ENCODE measurements around the gene FBXO8. TPM values are rescaled to one million over a fixed set of nuclear protein-coding genes. Genes with fewer than 3 reads are reported as not detected.
"Not testable (repeated sequence)": the region's sequence is repeated elsewhere in the genome, so short reads cannot be mapped to it uniquely, and the experiment has no call there.

FBXO8 gene, protein sequence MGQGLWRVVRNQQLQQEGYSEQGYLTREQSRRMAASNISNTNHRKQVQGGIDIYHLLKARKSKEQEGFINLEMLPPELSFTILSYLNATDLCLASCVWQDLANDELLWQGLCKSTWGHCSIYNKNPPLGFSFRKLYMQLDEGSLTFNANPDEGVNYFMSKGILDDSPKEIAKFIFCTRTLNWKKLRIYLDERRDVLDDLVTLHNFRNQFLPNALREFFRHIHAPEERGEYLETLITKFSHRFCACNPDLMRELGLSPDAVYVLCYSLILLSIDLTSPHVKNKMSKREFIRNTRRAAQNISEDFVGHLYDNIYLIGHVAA
- total RNA-seq: 28.3 TPM

- DNase-seq (ENCODE audit: low spot score): peak; percentile 61
Measured at GRCh38 chr4:174283507-174284471, at the start of gene FBXO8, which contains the start of gene CEP44. TSS of gene FBXO8 (minus strand) at chr4:174283667. CDS start at chr4:174263092, 20,575 bp downstream. TSS of gene CEP44 (plus strand) at chr4:174283911. CDS start at chr4:174299122, 15,211 bp downstream.

DNA sequence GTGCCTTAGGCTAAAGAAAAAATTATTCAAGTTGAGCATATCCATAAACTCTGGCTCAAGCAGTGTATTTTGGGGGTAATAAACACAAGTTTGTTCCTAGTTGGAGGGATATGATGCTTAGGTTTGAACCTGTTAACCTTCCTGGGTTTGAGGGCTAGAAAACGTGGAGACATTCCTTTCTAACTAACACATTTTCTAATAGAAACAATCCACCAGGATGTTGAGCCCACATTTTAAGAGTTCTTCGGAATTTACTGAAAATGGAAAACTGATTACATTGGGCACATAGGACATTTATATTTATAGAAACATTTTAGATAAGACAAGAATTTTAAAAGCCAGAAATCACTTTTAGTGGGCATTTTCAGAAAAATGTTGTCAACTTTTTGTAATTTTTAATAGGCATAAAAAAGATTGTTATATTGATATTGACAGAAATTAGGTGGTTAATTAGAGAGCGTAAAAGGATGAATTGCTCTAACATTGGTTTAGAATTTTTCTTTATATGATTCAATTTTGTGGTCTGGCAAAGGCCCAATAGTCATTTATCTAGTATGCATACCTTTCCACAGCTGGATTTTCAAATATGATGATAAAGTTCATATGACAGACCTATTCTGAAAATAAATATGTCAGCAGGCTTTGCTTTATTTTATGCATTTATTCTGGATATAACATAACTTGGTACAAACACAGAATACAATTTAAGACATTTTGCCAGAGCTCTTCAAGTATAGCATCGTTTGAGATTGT, 49.5 kb upstream of the FBXO8 start:
- DNase-seq (ENCODE audit: low spot score): no peak

DNA sequence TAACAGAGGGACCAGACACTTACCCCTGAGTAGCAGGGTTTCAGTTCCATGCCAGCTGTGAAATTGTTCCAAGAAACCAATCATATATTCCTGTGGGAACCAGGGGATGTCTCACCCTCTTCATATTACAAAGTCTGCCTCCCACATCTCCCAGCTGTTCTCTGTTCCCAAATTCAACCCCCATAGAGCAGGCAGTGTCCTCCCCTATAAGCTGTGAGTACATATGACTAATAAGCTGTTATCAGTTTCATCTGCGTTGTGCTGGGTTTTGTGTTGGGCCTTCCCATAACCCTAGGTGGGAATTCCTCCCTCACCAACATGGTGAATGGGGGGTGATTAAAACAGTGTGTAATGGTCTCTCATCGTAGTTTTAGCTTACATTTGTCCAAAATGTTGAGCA, 41.3 kb upstream of the FBXO8 start:
- DNase-seq (ENCODE audit: low spot score): no peak

GRCh38 chr4:174324236-174324635, 40.8 kb upstream of the FBXO8 start:
- no peak for DNase-seq (ENCODE audit: low spot score)

DNA sequence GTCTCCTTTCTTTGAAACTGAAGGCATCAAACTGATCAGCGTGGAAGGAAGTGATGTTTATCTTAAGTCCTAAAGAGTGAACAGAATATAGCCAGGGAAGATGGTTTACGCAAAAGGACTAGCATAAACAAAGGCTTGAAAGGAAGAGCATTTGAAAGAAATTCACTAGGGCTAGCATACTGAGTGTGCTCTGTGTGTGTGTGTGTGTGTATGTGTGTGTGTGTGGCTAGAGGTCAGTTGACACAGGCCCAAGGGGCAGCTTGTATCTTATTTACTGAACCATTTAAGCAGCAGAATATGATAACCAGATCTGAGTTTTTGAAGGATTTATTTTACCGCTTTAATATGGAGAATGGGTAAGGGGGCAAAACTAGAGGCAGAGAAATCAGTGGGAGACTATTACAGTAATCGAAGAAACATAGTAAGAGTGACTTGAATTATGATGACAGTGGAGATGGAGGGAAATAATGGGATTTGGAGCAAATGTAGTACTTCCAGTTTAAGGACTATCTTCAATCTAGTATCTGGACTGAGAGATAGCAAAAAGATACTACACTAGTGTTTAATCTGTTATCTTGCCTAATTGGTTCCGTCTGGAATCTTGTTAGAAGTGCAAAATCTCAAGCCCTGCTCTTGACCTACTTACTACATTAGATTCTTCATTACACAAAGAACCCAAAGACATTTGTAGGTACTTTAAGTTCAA, 37.2 kb upstream of the FBXO8 start:
- no peak for DNase-seq (ENCODE audit: low spot score)

- DNase-seq (ENCODE audit: low spot score): no peak
Measured at GRCh38 chr4:174318829-174319764, 35.6 kb upstream of the FBXO8 start.

GRCh38 chr4:174317531-174317930, 34.1 kb upstream of the FBXO8 start:
- DNase-seq (ENCODE audit: low spot score): no peak

DNA sequence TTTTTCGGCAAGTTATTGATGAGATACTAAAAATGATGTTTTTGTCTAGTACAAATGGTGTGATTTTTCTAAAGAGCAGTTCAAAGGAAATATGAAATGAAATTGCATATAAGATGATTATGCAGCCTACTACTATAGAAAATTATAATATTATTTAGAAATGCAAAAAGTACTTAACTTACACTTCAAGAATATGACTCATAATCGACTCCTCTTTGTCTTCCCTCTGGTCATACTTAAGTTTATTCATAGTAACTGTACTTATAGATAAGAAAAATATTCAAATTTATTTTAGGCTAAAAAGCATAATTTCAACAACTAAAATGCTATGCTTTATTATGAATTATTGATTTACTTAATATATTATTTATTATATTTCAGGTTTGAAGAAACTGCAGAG, 33.5 kb upstream of the FBXO8 start:
- DNase-seq (ENCODE audit: low spot score): no peak

DNA sequence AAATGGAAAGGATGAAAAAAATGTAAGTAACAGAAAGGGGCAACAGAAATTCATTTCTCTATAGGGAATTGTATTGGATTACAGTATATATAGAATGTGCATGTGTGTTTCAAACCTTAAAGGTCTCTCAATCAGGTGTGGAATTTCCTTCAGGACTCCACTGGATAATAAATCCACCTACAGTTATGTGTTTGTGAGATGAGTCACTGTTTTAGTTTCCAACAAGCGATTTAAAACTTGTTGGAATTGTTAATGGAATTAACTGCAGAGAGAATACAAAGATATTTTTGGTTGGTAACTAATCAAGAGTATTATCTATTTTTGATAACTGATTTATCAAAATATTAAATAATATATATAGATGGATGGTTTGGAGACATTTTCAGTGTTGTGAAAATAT, 33.1 kb upstream of the FBXO8 start:
- DNase-seq (ENCODE audit: low spot score): no peak

DNA sequence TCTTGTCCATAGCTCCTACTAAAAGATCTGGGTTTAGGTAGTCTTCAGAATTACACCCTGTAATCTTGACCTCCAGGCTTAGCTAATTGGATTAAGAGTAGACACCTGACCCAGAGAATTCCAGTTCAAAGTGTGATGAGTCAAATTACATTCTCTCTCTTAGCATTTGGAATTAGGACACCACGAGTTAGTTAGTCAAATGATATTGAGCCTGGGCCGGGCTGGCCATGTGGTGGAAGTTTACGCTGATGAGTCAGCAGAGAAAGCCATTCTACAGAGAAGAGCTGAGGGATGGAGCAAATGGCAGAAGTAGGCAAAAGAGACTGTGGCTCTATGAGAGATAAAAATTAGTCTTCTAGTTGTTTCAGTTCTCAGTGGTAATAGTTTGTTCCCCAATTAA, 31.3 kb upstream of the FBXO8 start:
- no peak for DNase-seq (ENCODE audit: low spot score)

GRCh38 chr4:174314274-174314673, 30.8 kb upstream of the FBXO8 start:
- DNase-seq (ENCODE audit: low spot score): no peak

- no peak for DNase-seq (ENCODE audit: low spot score)
Measured at GRCh38 chr4:174312993-174313392, 29.5 kb upstream of the FBXO8 start.

- no peak for DNase-seq (ENCODE audit: low spot score)
Measured at GRCh38 chr4:174307694-174308093, 24.2 kb upstream of the FBXO8 start.

DNA sequence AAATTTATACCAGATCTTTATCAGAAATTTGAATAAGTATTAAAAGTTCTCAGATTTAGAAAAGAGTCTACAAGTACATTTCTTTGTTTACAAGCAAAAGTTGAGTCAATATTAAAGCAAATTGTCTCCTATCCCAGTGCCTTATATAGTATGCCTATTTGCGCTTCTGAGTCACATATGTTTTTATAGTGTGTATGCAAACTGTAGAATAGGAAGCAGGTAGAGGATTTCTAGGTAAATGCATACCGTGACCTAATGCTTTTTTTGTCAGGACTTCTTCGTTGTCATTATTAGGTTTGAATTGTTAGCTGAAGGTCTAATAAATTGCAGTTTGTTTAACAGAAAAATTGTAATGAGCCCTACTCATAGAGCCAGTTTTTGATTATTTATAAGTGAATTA, 22.5 kb upstream of the FBXO8 start:
- DNase-seq (ENCODE audit: low spot score): no peak

DNA sequence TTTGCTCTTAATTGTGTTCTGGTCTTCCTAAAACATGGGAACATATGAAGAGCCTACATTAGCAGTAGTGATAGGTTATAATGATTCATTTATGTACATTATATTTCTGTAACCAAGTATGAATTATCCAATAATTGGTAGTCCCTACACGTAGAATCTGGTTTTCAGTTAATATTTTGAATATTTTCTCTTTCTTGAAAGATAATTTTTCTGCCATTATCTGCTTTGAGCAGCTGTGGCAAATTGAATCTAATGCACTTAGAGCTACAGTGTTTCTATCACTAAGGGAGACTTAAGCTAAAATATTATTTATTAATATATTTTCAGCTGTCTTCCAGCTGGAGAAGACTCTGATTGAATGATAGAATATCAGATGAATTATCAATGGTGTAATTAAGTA, 21.2 kb upstream of the FBXO8 start:
- no peak for DNase-seq (ENCODE audit: low spot score)

DNA sequence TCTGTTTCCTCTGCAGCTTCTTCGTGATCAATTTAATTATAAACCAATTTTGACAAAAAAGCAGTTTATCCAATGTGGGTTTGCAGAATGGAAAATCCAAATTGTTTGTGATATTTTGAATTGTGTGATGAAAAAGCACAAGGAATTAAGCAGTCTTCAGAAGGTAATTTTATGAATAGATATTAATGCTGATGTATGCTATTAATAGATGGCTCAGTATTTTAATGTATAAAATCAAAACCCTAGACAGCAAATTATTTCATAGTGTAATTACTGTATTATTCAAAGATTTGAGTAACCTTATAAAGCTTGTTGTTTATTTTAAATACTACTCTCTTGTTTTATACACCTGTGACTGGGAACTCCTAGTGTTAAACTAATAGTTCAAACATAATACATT, 20.2 kb upstream of the FBXO8 start:
- DNase-seq (ENCODE audit: low spot score): no peak

GRCh38 chr4:174295142-174295541, 11.7 kb upstream of the FBXO8 start:
- DNase-seq (ENCODE audit: low spot score): not testable (repeated sequence)

DNA sequence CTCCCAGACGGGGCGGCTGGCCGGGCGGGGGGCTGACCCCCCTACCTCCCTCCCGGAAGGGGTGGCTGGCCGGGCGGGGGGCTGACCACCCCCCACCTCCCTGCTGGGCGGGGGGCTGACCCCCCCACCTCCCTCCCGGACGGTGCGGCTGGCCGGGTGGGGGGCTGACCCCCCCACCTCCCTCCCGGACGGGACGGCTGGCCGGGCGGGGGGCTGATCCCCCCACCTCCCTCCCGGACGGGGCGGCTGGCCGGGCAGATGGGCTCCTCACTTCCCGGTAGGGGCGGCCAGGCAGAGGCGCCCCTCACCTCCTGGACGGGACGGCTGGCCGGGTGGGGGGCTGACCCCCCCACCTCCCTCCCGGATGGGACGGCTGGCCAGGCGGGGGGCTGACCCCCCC, 11.2 kb upstream of the FBXO8 start:
- DNase-seq (ENCODE audit: low spot score): not testable (repeated sequence)

DNA sequence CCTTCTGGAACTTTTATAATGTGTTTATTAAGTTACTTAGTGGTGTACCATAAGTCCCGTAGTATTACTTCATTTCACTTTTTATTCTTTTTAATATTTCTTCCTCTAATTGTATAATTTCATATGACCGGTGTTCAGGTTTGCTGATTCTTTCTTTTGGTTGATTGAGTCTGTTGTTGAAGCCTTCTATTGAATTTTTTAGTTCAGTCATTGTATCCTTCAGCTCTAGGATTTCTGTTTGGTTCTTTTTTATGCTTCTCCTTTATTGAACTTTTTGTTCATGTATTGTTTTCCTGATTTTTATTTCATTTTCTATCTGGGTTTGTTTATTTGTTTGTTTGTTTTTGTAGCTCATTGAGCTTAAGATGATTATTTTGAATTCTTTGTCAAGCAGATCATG, 9.0 kb upstream of the FBXO8 start:
- no peak for DNase-seq (ENCODE audit: low spot score)

DNA sequence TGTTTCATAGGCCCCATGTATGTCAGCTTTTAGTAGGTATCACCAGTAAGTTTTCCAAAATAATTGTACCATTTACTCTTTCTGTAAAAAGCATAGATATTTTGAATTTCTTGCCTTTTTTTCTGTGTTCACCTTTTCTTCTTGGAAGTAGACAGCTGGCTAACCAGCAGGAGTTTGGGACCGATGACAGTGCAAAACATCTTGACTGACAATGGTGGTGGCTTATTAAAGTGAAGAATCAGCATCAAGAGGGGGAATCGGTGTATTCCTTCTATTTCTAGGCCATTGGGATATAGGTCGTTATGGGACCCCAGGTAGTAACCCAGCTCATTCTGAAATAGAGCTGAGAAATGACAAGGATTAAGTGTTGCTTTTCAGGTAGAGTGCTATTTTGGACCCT, 3.4 kb upstream of the FBXO8 start:
- no peak for DNase-seq (ENCODE audit: low spot score)
